ENCODE data around the gene IL36RN.

Gene IL36RN

GRCh38 chr2:113104054-113104611, 45.1 kb downstream of the IL36RN start:
- no peak for DNase-seq

GRCh38 chr2:113105047-113105785, 46.2 kb downstream of the IL36RN start:
- DNase-seq, result no peak

- DNase-seq, result no peak
These were observed 52.1 kb downstream of the IL36RN start for GRCh38 chr2:113111121-113111520.

DNA sequence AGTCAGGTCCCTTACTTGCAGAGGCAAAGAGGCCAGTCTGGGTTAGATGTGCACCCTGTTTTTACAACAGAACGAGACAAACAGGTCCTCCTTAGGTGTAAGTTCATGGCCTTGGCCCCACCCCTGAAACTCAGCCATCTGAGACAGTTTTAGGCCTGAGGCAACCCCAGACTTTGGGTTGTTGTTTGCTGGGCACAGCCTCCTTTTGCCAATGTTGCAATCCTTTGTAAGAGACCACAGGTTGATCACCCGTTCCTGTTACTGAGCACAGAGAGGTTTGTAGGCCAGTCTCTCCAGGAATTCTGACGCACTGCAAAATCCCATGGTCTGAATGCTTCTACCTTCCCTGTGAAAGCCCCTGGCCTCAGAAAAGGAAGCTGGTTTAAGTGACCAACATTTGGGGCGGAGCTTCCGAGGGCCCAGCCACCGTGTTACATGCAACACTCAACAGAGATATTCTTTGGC, 52.9 kb downstream of the IL36RN start:
- no peak for DNase-seq

GRCh38 chr2:113112441-113112840, 53.4 kb downstream of the IL36RN start:
- DNase-seq, result no peak

DNA sequence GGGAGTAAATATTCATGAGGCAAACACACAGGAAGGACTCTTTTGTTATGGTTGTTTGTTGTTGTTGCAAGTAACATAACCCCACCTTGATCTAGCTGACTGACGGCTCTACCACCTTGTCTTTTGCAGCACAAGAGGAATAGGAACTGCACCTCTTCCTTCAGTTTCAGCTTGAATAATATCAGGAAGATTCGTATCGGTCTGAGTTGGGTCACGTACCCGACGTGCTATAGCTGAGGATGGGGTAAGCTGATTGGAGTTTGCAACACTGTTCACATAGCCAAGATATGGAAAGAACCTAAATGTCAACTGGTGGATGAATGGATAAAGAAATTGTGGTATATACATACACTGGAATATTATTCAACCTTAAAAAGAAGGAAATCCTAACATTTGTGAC, 53.9 kb downstream of the IL36RN start:
- no peak for DNase-seq

DNA sequence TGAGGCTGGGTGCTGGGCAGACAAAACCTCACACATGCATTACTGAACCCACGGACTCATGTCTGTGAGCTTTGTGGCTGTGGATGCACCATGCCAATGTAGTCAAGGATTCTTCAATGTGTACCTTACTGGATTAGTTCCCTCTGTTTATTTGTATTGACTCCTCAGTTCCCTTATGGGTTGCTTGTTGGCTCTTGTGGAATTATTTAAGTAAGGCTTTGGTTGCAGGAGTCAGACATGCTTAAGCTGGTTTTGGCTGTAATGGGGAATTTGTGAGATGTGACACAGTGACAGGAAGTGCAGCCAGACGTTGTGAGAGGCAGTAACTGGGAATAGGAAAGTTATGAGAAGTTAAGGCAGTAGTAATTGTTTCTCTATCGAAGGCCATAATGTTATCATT, 54.8 kb downstream of the IL36RN start:
- no peak for DNase-seq

Data from left hindlimb (tissue), 1 donor.